HG03025 (cell line): ENCODE results near the gene TMEM127.
A peak's percentile ranks its signal among the peaks of the same experiment; 100 is the strongest.
"Not testable (repeated sequence)": the region's sequence is repeated elsewhere in the genome, so short reads cannot be mapped to it uniquely, and the experiment has no call there.

Experiments
- ATAC-seq: cut with Tn5 transposase; IDR thresholded peaks from one replicate; pipeline ENCODE4 v1.9.1; 2021; ENCODE audit warnings: mild to moderate bottlenecking, moderate library complexity; ENCODE audit not compliant: unreplicated experiment, low FRiP score

Gene TMEM127

GRCh38 chr2:96264656-96265348 is 995 bp downstream of the TMEM127 start:
- peak; percentile 4 for ATAC-seq

- ATAC-seq = no peak
Observed at GRCh38 chr2:96264086-96264485, 1.7 kb downstream of the TMEM127 start.

GRCh38 chr2:96262306-96262705 is 3.5 kb downstream of the TMEM127 start:
- no peak for ATAC-seq

- ATAC-seq = no peak
Observed at GRCh38 chr2:96261328-96262003, 4.3 kb downstream of the TMEM127 start.

- ATAC-seq = no peak
Observed at GRCh38 chr2:96260387-96261260, 5.2 kb downstream of the TMEM127 start.

GRCh38 chr2:96259497-96259921 is 6.3 kb downstream of the TMEM127 start:
- no peak for ATAC-seq

- no peak for ATAC-seq
Observed at GRCh38 chr2:96258166-96259022, 7.4 kb downstream of the TMEM127 start.

GRCh38 chr2:96257744-96258143 is 8.1 kb downstream of the TMEM127 start:
- ATAC-seq = not testable (repeated sequence)

GRCh38 chr2:96256611-96257113 is 9.1 kb downstream of the TMEM127 start:
- ATAC-seq = no peak

- ATAC-seq = no peak
Observed at GRCh38 chr2:96254571-96254970, 11.2 kb downstream of the TMEM127 start.

GRCh38 chr2:96253006-96253405 is 12.8 kb downstream of the TMEM127 start:
- ATAC-seq = no peak

GRCh38 chr2:96252526-96252925 is 13.3 kb downstream of the TMEM127 start:
- ATAC-seq = no peak

GRCh38 chr2:96251721-96252292 is 14.0 kb downstream of the TMEM127 start:
- no peak for ATAC-seq

- no peak for ATAC-seq
Observed at GRCh38 chr2:96250188-96250587, 15.6 kb downstream of the TMEM127 start.

GRCh38 chr2:96249654-96250053 is 16.1 kb downstream of the TMEM127 start:
- no peak for ATAC-seq

GRCh38 chr2:96248624-96249023 is 17.2 kb downstream of the TMEM127 start:
- no peak for ATAC-seq

- ATAC-seq = no peak
Observed at GRCh38 chr2:96247896-96248295, 17.9 kb downstream of the TMEM127 start.

GRCh38 chr2:96247009-96247408 is 18.8 kb downstream of the TMEM127 start:
- ATAC-seq = no peak

- no peak for ATAC-seq
Observed at GRCh38 chr2:96245609-96246390, 20.0 kb downstream of the TMEM127 start.
